ENCODE measurements around the gene OTUD3.

Gene OTUD3

GRCh38 chr1:19949016-19949415, 66.8 kb downstream of the OTUD3 start:
- no peak for DNase-seq (ENCODE audit: low read depth in 2 of 2)

- no peak for DNase-seq (ENCODE audit: low read depth in 2 of 2)
Measured at GRCh38 chr1:19954059-19954458, 71.9 kb downstream of the OTUD3 start.

GRCh38 chr1:19955534-19956170, 73.5 kb downstream of the OTUD3 start:
- no peak for DNase-seq (ENCODE audit: low read depth in 2 of 2)

- no peak for DNase-seq (ENCODE audit: low read depth in 2 of 2)
Measured at GRCh38 chr1:19957779-19958178, 75.6 kb downstream of the OTUD3 start.

DNA sequence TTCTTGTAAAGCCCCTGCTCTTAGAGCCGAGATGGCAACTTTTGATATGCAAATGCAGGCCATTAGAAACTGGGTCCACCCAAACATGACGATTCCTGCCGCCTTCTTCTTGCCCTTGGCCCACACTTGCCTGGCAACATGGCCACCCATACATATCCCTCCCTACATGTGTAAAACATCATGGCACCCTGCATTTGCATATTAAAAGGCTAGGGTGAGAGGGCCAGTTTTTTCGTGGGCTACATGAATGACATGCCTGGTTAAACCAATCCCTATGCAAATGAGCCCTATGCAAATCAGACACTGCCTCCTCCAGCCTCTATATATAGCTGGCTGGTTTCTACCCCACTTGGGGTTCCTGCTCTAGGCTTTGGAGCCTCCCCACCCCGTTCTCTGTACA, 78.4 kb downstream of the OTUD3 start:
- no peak for DNase-seq (ENCODE audit: low read depth in 2 of 2)

All from stimulated activated CD4-positive, alpha-beta T cell treated with anti-CD3 and anti-CD28 coated beads, Interleukin-1b, Interleukin-23, amount 100 ng/mL, for 1 hour (primary cell).